GM12865 (cell line): ENCODE results near the gene SIVA1.
A peak's percentile ranks its signal among the peaks of the same experiment; 100 is the strongest.

Source experiments
- DNase-seq: peaks from one replicate; pipeline ENCODE4 v3.0.0; 2010; ENCODE audit warnings: low read depth
- H3K4me3 ChIP-seq: 2 replicates; pipeline ENCODE4 v1.5.1; 2011; ENCODE audit warnings: mild to moderate bottlenecking, low read depth, low read length, control low read depth
- CTCF ChIP-seq: IDR thresholded peaks from 2 replicates; pipeline ENCODE4 v1.5.1; 2011; ENCODE audit warnings: low read length, control low read depth, low read depth, inconsistent platforms; ENCODE audit not compliant: insufficient read depth; ENCODE audit errors: missing control alignments

The SIVA1 gene

DNA sequence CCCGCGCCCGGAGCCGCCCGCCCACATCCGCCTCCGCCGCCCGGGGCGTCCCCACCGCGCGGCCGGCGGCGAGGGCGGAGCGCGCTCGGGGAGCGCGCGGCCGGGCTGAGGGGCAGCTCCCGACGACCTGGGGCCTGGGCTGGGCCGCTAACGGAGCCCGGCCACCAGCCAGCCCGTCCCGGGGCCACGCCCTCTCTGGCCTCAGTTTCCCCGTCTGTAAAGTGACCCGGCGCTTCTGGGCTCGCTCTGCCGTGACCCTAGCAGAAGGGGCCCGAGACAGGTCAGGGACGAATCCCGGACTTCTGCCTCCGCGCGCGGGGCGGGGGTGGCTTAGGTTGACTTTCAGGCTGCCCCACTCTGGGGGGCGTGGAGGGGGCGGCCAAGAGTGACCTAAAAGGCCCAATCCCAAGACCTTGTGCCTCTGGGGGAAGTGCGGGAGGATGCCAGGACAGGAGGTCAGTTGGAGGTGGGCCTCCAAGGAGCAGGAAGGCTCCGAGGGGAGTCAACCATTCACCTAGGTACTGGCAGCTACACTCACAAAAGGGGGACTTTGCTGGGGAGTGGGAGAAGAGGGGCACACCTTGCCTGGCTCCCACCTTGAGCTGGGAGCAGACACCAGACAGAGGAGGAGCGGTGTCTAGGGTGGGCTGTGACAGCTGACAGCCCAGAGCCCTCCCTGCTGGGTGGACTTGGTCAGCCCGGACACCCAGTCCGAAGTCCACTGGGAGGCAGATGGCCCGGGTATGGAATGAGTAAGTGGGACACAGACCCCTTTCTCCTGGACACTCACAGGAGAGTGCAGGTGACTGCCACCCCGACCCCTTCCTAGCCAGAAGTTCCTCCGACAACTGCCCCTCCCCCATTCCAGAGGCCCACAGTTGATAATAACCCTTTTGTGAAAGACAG, 43.1 kb downstream of the SIVA1 start:
- peak overlapping the region; percentile 53 for H3K4me3 ChIP-seq
- TF ChIP-seq CTCF, result no peak
- peak; percentile 66 for DNase-seq

GRCh38 chr14:104796687-104797081, 43.7 kb downstream of the SIVA1 start:
- no peak overlapping the region for H3K4me3 ChIP-seq
- DNase-seq, result no peak
- TF ChIP-seq CTCF, result no peak

DNA sequence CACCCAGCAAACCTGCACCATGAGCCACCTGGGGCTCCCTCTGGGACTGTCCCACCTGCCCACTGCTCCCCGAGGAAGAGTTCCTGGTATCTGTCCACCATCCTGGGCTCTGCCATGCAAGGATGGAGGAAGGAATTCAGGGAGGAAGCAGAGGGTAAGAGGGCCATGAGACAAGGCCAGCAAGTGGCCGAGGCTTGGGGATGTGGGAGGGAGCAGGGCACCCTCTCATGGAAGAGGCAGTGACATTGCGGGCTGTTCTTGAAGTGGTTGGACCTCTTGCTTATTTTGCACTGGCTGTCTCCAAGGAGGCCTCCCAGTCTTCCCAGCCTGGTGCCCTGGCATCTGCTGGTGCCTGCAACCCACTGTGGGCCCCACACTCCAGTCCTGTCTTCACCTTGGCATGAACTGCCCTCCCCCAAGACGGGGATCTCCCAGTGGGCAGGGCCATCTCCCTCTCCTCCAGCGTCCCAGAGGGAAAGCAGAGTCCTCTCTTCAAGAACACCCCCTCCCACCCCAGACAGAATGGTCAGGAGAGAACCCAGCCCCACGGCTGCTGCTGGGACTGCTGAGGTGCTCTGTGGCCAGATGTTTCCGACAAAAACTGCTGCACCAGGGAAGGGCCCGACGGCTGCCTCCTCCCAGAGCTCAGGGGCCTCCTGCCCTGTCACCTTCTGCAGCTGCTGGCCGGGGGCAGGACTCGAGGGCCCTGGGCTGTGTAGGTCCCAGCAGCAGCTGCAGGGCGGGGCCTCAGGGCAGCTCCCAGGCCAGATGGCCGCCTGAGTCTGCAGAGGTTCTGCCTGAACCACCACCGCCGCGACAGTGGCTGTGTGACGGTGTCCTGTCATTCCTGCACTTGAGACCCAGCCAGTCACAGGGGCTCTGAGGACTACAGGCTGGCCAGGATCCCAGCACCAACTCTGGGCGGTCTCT, 44.4 kb downstream of the SIVA1 start:
- no peak overlapping the region for H3K4me3 ChIP-seq
- no peak for TF ChIP-seq CTCF
- no peak for DNase-seq

- no peak for DNase-seq
- H3K4me3 ChIP-seq, result no peak overlapping the region
- no peak for TF ChIP-seq CTCF
Observed at GRCh38 chr14:104798300-104799243, 45.6 kb downstream of the SIVA1 start.

DNA sequence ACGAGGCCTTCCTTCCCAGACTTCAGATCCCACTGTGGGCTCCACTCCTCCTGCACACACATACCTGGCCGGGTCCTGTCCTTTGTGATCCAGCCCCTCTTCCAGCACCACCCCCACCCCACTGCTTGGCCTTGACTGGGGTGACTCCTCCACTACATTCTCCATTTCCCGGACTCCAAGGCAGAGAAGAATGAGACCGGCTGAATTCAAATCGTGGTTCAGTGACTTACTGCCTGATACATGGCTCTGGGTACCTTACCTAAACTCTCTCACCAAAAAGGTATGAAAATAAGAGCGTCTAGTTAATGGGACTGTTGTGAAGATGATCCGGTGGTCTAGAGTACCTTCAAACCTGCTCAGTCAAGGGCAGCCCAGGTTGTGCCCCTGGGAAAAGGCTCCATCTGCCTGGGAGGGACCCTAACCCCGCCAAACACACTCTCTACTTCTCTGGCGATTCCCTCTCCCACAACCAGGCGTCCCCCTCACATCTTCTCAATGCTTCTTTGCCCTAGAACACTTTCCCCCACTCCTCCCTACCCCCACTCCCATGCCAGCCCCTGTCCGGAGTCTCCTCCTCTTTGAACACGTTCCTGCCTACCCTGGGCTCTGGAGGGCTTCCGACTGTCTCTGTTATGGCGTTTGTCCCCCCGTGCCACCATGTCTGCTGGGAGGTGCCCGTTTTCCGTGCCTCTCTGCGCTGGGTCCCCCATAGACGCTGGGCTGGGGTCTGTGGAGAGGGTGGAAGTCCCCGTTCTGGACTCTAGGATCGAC, 46.5 kb downstream of the SIVA1 start:
- no peak overlapping the region for H3K4me3 ChIP-seq
- no peak for DNase-seq

More for the DNA sequence above, 46.5 kb downstream of the SIVA1 start:
- no peak for TF ChIP-seq CTCF
